Daoy (cell line): Measurements from ENCODE around the gene SLITRK3. TPM values are rescaled to one million over a fixed set of nuclear protein-coding genes. Genes with fewer than 3 reads are reported as not detected.
"Not testable (repeated sequence)": the region's sequence is repeated elsewhere in the genome, so short reads cannot be mapped to it uniquely, and the experiment has no call there.

Experiments used
- DNase-seq: peaks from one replicate; pipeline ENCODE4 v3.0.0-alpha.2; 2015; ENCODE audit warnings: low read depth
- total RNA-seq: library from RNA; depleted of rRNA; stranded (reverse); fragments of >200 nt; shearing (Covaris generic); gene quantifications from 2 replicates; pipeline ENCODE4 v1.2.3, GENCODE V29; 2014; rRNA removed

The SLITRK3 gene
- total RNA-seq, 1 experiment from 2014 or later, result not detected

DNA sequence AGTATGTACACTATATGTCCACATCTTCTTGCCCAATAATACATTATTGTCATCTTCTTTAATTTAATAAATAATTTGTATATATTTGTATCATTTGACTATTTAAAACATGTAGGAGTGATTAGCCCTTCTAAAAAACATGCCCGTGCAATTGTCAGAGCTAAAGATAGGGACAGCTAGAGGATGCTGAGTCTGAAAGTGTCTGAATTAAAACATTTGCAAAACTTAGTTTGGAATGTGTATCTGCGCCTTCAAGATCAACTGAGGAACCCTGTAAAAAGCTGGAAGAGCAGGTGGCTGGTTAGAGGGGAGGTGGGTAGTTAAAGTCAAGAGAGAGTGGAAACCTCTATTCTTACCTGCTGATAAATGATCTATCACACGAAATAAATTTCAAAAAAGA is 4.7 kb downstream of the SLITRK3 start:
- DNase-seq, result no peak

DNA sequence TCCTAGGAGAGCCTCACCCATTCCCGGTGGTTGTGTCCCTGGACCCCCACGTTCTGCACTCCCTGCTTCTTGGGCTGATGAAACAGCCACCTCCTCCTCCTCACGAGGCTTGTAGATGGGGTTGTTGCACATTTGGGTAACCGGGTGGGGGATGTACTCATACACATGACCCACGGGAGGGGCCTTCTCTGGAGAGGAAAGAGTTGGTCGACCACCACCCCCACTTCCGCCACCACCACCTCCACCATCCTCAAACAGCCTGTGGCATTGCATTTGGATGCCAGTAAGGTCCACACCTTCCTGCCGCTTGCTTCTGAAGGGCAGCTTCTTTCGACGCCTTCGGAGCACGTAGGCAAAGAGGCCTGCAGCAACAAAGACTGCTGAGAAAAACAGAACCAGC is 7.7 kb downstream of the SLITRK3 start:
- no peak for DNase-seq

DNA sequence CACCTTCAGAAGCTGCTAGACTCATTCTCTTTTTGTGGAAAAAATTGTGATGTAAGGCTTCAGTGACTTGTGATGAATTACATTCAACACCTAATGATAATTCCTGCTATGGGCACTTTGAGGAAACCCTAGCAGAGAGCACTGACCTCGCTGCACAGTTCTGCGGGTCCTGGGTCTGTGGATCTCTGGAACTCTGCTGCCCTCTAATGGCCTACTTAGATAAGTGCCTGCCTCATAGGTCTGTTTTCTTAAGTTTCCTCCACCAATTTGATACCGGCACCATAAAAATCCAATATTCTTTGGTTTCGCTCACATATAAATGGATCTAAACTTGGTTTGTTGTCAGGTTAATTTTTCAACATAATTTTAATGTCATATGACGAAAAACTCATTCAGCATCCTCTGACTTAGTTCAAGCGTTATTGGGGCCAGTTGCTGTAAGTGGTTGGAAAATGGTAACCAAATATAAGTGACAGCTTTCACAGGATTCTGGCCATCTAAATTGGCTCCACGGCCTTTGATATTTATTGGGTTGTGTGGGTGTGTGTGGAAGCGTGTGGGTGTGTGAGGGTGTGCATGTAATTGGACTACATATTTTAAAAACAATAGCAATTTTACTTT is 10.4 kb downstream of the SLITRK3 start:
- peak; percentile 47 for DNase-seq

DNA sequence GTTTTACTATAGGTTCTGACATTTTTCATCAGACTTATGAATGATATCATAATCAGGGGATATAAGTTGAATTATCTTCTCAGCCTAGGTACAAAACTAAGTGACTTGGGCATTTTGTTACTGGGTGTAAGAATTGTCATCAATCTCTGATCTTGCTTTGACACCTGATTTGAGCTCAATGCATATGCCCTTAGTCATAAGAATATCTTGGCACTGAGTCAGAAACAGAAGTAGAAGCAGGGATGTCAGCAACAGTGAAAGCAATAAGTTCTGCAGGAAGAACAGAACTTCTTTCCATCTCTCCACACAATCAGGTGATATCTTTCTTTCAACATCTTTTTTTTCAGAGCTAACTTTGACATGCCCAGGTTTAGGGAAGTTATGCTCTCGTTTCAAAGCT is 14.6 kb downstream of the SLITRK3 start:
- no peak for DNase-seq

DNA sequence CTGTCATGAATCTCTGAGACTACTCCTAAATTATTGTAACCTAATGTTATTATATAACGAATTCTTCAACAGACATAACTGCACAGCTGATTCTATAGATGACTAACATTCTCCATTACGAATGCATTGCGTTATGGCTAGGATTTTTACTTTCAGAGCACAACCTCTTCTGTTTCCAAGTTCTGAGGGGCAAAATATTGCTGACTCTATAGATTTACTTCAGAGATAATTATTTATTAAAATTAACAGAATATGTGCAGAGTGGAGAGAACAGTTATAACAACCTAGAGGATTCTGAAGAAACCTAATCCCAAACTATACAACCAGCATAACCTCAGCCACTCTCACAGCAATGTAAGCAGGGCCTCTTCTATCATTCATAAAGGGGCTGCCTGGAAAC is 25.9 kb downstream of the SLITRK3 start:
- DNase-seq, result no peak

DNA sequence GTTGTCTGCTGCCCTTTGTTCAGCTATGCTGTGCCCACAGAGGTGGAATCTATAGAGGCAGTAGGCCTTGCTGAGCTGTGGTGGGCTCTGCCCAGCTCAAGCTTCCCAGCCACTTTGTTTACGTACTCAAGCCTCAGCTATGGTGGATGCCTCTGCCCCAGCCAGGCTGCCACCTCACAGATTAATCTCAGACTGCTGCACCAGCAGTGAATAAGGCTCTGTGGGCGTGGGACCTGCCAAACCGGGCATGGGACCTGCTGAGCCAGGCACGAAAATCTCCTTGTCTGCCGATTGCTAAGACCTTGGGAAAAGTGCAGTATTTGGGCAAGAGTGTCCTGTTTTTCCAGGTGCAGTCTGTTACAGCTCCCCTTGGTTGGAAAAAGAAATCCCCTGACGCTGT is 26.8 kb downstream of the SLITRK3 start:
- no peak for DNase-seq

DNA sequence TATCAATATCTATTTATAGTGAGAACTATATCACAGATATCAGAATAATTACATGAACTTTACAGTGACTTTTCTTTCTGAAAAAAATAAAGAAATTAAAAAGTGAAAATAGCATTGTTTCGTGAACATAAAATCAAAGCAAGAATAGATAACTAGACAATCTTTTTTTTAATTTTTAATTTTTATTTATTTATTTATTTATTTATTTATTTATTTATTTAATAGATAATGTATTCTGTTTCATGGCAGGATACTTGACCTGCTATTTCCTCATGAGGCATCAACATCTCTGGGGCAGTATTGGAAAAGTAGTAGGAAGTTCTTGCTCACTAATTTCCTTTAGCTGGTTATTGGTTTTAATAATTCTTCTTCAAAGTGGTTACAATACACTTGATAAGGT is 33.3 kb downstream of the SLITRK3 start:
- no peak for DNase-seq

DNA sequence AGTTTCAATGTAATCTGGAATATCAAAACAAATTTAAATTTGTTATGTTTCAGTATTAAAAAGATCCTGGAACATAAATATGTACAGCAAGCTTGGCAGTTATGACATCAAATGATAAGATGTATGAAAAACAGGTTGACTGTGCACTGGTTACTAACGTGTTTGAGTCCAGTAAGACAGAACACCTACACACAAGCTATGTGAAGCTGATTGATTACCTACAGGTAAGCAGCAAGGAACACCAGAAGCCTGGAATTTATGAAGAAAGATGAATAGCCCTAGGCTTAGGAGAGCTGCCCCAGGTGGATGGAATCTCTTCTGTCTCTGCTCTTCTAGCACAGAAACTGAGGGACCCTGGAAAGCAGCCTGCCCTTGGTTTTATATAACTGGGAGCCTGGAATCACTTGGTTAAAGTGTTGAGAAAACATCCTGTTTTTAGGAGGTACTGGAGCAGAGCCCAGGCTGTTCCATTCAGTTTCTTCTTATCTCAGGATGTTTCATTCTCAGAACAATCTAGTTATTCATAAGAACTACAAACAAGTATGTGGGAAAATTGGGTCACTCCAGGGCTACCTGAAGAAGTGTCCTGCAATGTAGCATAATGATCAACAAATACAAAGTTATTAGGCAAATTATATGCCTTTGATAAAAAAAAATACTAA is 36.3 kb downstream of the SLITRK3 start:
- no peak for DNase-seq

DNA sequence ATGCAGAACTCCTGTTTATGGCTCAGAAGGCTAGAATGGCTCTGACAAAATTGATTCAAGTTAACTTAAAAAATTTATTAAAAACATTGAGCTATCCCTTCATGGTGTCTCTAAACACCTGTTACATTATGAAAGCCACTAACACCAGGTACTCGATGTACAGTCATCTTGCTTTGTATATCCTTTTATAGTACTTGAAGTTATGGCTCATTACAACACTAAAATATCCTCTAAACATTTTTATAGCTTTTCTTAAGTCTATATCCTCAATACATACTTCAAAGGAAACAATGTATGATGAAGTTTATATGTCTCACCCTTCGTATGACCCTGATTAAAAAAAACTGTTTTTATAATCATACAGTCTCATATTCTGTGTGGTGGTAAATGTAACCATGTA is 38.2 kb downstream of the SLITRK3 start:
- DNase-seq, result no peak

DNA sequence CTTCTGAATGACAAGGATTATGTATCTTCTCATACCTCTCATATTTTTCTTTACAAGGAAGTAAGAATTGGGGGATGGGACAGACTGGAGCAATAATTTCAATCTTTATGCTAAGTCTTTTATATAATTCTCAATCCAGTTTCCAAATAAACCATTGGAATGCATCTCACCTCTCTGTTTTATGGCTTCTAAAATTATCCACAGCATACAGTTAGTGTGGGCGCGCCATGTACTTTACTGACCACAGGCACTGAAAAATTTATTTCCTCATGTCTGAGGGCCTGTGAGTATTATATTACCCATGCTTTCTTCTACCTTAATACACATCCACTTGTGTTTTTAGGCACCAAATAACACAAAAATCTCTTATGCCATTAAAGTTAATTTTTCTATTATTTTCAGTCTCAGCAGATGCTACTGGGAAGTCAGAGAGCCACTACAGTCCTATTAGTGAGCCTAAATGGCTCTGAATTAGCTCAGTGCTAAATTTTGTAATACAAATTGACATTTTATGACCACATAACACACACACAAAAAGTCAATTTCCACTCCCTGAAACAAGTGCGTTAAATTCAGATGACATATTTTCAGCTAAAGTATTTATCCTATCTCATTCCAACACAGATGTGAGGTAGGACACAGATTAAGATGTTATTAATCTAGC is 39.3 kb downstream of the SLITRK3 start:
- no peak for DNase-seq

DNA sequence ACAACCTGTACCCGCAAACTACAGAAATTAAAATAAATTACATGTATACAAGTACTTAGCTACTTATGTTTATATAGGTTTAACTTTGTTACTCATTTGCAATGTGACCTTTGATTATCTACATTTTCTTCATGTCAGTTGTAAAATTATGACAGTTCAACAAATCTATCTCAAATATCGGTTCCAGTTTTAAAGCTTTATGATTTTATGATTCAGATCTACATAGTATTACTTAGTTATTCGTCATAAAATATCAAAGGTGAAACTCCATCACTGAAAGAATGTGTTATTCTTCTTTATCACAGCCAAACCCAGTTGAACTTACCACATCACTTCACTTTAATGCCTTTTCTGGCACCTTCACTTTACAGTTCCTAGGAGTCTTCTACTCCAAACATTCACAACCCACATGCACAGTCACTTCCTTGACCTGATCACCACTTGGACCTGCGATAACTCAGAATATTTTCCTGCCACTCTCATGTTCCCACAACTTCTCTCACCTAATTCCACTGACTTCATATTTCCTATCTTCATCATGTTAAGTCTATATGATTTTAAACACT is 47.2 kb downstream of the SLITRK3 start:
- DNase-seq, result no peak

DNA sequence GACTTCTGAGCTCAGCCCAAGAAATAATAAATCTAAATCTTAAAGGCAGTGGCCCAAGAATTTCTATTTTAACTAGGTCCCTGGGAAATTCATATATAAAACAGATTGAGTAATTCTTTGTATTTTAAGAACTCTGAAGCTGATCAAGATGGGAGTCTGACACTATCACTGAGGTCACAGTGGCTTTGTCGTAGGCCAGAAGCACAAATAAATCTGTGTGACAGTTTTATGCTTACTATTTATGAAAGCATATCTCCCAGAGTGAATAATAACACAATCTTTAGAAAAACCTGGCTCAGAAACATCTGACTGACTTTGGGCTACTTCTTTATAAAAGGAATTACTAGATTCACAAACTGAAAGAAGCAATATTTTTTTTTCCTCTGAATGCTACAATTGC is 51.9 kb downstream of the SLITRK3 start:
- DNase-seq, result no peak

DNA sequence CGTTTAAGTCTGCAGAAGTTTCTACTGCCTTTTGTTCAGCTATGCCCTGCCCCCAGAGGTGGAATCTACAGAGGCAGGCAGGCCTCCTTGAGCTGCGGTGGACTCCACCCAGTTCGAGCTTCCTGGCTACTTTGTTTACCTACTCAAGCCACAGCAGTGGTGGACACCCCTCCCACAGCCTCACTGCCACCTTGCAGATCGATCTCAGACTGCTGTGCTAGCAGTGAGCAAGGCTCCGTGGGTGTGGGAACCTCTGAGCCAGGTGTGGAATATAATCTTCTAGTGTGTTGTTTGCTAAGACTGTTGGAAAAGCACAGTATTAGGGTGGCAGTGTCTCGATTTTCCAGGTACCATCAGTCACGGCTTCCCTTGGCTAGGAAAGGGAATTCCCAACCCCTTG is 56.3 kb downstream of the SLITRK3 start:
- not testable (repeated sequence) for DNase-seq

Other genes starting within 250 kb of the SLITRK3 start
- not detected in 2 replicates for gene SI, start 117.9 kb downstream of the SLITRK3 start, total RNA-seq